Stimulated activated CD4-positive, alpha-beta T cell treated with anti-CD3 and anti-CD28 coated beads, Interleukin-12 subunit alpha, Interleukin-12 subunit beta, amount 100 ng/mL, for 48 hours (primary cell): ENCODE data around the gene AMBRA1.

Source experiments
- DNase-seq, 3 donors: peaks; one replicate each; pipeline ENCODE4 v3.0.0-alpha.2; 2020; ENCODE audit warnings: low read depth in 2 of 3, low spot score in 1 of 3

Gene AMBRA1

DNA sequence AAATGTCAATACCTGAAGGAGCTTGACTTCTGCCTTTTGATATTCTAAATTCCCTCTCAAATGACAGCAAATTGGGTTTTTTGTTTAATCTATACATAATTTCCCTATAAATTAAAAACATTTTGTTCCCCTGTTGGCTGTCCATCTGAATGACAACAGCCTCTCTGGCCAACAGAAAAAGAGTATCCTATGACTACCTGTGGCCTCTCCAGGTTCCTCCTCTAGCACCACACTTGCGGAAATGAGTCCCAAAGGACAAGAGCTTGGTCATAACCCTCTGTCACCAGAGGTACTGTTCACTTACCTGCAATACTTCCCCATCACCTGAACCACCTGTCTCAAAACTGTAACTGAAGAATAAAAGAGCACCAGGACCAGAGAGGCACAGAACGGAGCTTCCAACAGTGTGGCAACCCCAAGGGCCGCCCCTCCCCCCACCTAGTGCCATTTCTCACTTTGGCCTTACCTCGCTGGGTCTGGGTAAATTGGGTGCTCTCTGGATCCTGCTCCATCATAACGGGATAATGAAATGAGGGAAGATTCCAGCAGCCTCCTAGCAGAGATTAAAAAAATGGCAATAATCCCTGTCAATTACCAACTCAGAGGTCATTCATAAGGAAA lies 81.5 kb downstream of the AMBRA1 start:
- no peak for DNase-seq

- DNase-seq, result no peak
Observed at GRCh38 chr11:46511342-46511741, 82.5 kb downstream of the AMBRA1 start.

DNA sequence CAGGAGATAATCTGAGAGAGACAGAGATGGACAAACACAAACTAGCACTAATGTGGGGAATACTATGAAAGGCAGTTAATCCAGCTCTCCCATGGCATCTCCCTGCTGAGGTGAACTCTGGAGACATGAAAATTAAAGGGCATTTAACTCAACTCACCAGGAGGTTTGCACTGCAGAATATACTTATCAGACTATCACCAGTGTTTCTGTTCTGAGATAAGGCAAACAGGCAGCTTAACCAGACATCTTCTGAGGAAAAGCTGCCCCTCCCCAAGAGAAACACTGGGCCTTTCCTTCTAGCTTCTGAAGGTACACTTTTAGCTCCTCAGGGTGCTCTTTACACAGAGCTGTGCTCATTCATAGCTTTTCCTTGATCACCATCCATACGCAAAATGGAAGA lies 85.5 kb downstream of the AMBRA1 start:
- DNase-seq, result no peak

DNA sequence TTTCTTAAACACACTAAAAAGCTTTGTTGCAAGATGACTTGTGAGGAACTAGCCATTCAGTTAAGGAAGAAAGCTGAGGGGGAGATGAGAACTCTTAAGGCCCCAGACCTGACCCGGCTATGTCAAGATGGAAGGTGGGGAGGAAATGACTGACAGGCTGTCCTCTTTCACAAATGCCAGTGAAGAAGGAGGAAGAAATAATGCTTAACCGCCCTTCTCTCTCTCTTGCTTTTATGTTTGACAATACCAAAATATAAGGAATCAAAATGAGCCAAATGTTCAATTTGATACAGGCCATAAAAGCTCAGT lies 87.4 kb downstream of the AMBRA1 start:
- no peak for DNase-seq

DNA sequence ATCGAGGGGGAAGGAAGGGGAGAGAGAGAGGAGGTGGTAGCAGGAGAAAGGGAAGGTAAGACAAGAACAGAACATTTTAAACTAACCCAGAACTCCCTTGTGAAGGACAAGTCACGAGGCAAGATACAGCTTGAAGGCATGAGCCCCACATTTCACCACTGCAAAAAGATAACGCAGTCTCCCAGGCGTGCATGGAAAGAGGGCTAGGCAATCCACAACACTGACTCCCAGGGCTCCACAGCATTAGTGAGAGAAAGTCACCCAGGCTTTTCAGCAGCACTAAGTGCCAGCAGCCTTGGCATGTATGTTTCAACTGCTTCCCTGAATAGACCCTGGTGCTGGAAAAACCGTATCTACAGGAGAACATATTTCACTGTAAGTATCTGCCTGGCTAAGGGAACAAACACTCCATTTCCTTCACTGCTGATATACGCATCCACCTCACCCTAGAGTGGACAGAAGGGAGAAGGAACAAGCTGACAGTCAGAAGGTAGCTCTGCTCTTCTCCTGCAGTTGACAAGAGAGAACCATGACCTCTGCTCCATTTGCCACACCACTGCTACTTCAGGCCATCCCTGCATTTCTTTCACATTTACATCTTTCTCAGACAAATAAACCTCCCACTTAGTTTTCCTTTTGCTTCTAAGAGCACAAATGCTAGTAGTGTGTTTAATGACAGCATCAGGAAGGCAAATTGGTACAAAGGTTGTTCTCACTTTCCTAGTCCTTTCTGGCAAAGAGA lies 87.9 kb downstream of the AMBRA1 start:
- DNase-seq, result no peak

GRCh38 chr11:46504817-46505613 lies 88.8 kb downstream of the AMBRA1 start:
- no peak for DNase-seq

- no peak for DNase-seq
Observed at GRCh38 chr11:46499821-46500220, 94.0 kb downstream of the AMBRA1 start.

DNA sequence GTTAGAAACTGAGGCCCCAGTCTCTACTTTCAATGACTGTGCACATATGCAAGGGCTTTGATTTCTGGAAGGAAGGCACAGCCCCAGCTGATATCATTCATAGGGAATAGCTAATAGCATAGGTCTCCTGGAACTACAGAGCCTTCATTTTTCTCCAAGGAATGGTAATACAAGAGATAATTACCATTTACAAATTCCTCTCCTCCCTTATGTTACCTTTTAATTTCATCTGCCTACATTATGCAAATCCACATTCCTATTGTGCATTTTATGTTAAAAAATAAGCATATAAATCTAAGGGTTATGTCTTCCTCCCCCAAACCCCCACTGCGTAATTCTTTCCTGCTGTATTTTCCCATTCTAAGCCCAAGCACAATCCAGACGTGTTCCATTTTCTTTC lies 94.9 kb downstream of the AMBRA1 start:
- DNase-seq, result no peak

- DNase-seq, result no peak
Observed at GRCh38 chr11:46498179-46498578, 95.6 kb downstream of the AMBRA1 start.

DNA sequence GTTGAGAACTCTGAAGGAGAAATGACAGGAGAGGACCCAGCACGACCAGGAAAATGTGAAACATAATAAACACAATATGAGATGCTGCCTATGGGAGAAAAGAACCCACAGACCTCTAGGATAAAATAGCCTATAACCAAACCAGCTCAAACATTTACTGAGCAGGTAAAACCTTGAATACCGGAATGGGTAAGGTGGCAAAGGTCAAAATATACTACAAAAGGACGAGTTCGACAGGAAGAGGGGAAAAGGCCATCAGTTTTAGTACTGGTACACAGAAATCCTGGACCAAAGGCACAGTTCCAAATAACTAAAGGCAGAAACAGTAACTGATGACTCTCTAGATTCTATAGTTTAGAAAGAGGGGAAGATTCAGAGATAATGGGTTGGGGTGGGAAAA lies 96.3 kb downstream of the AMBRA1 start:
- DNase-seq, result no peak

DNA sequence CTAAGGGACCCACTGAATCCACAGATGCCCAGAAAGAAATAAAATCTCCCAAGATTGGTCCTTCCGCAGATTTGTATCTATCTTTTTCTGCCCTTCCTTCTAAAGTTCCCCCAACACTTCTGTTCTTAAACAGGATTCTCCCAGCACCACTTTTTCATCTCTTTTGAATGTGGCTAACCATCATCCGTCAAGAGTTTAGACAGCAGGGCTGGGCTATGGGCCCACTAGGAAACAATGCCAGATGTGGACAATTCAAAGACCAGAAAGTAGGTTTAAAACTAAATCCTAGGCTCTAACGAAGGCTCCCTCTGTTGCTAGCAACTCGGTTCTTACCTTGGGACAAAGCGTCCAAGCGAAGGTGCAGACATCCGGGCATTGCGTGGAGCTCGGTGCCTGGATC lies 100.0 kb downstream of the AMBRA1 start:
- no peak for DNase-seq

- no peak for DNase-seq
Observed at GRCh38 chr11:46492532-46492931, 101.3 kb downstream of the AMBRA1 start.

DNA sequence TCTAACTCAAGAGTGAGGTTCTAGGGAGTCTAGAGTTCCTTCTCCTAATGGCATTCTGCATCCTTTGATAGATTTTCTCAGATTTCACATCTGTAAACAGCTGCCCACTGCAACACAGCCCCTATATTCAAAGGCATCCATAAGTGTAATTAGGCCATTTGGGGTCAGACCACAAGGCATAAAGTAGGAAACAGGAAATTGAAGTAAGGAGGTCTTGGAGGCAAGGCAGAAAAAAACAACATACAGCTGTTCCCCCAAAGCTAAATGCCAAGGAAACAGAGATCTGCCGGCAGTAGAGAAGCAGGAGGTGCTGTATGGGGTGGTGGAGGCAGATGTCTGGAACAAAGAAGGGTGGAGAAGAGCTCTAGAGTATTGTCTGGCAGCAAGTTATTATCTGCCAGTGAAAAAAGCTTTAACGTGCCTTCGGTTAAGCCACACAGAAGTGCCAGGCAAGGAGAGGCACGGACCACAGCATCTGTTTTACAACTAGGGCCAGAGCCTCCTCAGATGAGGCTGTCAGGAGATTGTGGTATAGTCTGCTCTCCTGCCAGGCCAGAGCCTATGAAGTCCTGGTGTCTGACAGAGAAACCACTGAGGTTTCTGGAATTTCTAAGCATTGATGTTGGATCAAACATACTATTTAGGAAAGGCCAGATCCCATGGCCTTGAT lies 102.0 kb downstream of the AMBRA1 start:
- DNase-seq, result no peak

DNA sequence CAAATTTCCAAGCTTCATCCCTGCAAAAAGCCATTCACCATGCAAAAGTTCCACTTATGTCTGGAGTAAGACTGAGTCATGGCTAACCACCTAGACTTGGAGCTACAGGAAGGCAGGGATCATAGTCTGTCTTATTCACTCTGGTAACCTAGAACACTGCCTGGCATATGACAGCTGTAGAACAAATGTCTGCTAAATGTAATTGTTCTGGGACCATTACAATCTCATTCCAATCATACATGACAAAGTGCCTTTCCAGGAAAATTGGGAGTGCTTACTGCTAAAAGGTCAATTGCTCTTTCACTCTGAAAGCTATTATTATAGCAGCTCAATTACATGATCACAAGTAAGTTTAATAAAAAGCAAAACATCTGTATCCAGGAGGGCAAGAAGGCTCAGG lies 103.2 kb downstream of the AMBRA1 start:
- DNase-seq, result no peak

DNA sequence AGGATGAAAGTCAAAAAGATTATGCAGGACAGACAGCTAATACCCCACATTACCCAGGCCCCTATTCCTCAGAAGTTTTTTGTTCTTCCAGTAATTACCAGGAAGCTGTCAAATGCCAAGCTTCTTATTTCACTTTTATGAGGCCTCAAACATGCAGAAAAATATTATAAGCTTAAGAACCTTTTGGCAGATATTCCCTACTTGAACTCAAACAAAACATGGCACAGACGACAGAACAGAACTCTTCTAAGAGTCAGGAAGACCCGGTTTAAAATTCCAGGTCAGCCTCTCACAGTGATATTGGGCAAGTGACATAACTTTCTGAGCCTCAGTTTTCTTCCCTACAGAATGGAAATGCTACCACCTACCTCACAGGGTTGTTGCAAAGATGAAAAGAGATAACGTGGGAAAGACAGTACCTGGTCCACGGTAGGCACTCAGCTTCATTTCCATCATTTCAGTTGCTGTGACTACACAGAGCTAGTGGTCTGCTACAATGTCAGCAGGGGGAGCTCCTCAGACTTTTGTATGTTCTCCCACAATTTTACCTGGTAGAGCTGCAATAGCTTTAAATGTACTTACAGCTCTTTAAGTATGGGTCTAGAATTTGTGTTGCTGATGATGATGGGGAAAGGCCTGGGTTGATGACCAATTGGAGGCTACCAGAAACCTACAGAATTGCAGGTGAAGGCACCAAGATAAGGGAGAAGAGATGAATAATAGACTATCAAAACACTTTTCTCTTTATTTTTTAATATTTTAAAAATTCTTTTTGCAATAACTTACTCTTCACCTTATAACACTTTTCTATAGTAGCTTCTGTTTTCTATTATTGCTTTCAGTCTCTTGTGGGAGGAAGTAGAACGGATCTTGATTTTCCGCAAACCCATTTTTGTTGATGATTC lies 103.9 kb downstream of the AMBRA1 start:
- DNase-seq, result peak in 1 of 3 donors; percentile 10

DNA sequence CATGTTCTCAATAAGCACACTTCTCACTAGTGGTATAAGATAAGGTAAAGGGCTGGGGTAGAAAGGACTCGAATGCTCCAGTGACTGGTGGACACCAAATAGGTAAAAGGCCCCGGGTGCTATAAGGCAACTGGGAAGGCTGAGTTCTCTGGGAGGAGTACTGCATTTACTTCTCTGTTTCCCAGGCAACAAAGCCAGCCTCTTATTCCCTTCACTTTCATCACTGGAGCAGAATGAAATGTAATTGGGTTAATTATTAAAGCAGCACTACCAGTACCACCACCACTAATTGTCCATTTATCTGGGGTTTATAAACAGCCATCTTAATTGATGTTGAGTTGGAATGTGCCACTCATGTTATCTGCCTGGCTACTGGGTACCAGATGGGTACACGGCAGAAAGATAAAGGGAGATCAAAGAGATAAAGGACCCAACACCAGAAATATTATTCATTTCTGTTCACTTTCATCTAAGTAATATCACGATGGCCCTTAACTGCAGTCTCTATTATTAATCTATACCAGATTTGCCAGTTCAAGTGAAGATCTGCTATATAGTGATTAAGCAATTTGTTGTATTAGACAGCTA lies 107.9 kb downstream of the AMBRA1 start:
- no peak for DNase-seq

DNA sequence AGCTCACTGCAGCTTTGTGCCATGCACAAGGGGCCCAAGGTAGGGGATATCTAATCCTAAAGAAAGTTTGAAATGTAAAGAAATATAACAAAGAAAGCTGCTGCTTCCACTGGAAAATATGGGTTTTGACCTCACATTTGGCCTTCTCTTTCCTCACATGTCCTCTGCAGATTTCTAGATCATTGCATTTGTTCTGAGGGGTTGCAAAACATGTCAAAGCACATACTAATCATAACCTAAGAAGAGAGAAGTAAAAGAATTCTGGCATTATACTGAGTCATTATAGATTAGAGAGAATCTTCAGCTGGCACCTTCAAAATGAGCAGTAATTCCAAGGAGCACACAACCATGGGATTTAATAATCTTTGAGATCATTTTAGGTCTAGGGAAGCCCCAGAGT lies 109.7 kb downstream of the AMBRA1 start:
- DNase-seq, result no peak

GRCh38 chr11:46480909-46481308 lies 112.9 kb downstream of the AMBRA1 start:
- no peak for DNase-seq

DNA sequence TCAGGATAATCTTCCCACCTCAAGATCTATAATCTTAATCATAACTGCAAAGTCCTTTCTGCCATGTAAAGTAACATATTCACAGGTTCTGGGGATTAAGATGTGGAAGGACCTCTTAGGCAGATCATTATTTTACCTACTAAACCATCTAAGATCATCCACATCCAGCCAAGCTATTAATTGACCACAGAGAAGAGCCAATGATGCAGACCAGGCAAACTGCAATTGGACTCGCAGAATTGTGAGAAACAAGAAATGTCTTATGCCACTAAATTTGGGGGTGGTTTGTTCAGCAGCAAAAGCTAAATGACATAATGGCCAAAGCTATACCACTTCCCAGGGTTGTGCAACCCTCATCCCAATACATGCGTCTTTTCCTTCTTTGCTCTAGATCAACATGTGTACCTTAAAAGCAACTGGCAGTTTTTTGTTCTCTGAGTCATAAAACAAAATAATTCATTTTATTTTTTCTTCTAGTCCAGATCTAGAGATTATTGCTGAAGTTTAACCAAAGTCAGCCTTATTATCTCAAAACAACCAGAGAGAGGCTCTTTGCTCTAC lies 113.6 kb downstream of the AMBRA1 start:
- DNase-seq, result no peak

DNA sequence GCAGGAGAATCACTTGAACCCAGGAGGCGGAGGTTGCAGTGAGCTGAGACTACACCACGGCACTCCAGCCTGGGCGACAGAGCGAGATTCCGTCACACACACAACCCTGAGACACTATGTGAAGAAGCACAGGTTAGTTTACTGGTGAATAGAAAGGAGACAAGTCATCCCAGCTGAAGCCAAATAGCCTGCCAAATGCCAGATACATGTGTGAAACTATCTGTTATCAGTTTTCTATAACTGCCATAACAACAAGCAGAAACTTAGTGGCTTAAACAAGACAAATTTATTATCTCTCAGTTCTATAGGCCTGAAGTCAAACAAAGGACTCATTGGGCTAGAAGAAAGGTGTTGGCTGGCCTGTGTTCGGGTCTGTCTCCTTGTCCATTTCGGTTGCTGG lies 114.2 kb downstream of the AMBRA1 start:
- DNase-seq, result no peak
